ENCODE data around the gene ZNF385B. TPM values are rescaled to one million over a fixed set of nuclear protein-coding genes. Genes with fewer than 3 reads are reported as not detected.

The ZNF385B gene
- total RNA-seq, 1 experiment from 2014 or later = 9.3 TPM

- Histone ChIP-seq H3K9ac (ENCODE audit: low read length) (no peak overlapping the region), H3K27ac (ENCODE audit: low read depth, low read length) (no peak overlapping the region), H3K4me2 (ENCODE audit: low read length) (no peak overlapping the region), H2AFZ (ENCODE audit: low read depth, low read length, poor library complexity, severe bottlenecking) (no peak overlapping the region), H3K27me3 (ENCODE audit: insufficient read depth, low read length) (no peaks in the 10 kb centered on the region), H3K4me1 (ENCODE audit: control insufficient read depth in 1 of 2, insufficient read depth in 2 of 2, low read length in 2 of 2) (no peaks in the 10 kb centered on the region), H3K36me3 (ENCODE audit: control insufficient read depth in 1 of 2, insufficient read depth in 2 of 2, low read length in 2 of 2) (no peaks in the 10 kb centered on the region), H3K79me2 (ENCODE audit: insufficient read depth, low read length) (no peaks in the 10 kb centered on the region), H3K9me3 (ENCODE audit: control insufficient read depth in 1 of 2, insufficient read depth in 1 of 2, low read depth in 1 of 2, low read length in 2 of 2) (no peaks in the 10 kb centered on the region), H3K4me3 (replicated peaks in 1 of 2; ENCODE audit: low read depth in 1 of 2, low read length in 2 of 2) (no peak overlapping the region), H3K9me2 (ENCODE audit: insufficient read depth) (no peaks in the 10 kb centered on the region), H4K20me1 (ENCODE audit: insufficient read depth) (no peaks in the 10 kb centered on the region)
- ChIA-PET CTCF (no interaction called here), RAD21 (ENCODE audit: low non-redundant PET in 1 of 2, low total read pairs in 2 of 2, uncharacterized antibody in 2 of 2, unreplicated experiment in 2 of 2) (no interaction called here), POLR2A (no interaction called here)
- DNase-seq (ENCODE audit: low read depth, low spot score) (no peak), ATAC-seq (no peak)
- BruUV-seq (replicated peaks) = no TSS peak
- intact Hi-C loops (cut with micrococcal nuclease) = no loop called here
- TF ChIP-seq ELF1 (IDR thresholded peaks at IDR 0.05; ENCODE audit: borderline replicate concordance, low read depth) (no peak), CBX3 (IDR thresholded peaks at IDR 0.05; ENCODE audit: low read depth) (no peak), EZH2 (IDR thresholded peaks at IDR 0.05) (no peak), ZBTB33 (IDR thresholded peaks at IDR 0.05; ENCODE audit: extremely low read depth, insufficient replicate concordance, low read length) (no peak), POLR2A (IDR thresholded peaks at IDR 0.05; ENCODE audit: borderline replicate concordance, extremely low read depth, insufficient read depth, insufficient read length) (no peak), CTCF (IDR thresholded peaks at IDR 0.05 in 2 of 3, conservative IDR thresholded peaks at IDR 0.05 in 1 of 3; ENCODE audit: borderline replicate concordance in 1 of 3, insufficient read depth in 1 of 3, low read depth in 2 of 3, low read length in 2 of 3) (no peak), EZH2phosphoT487 (IDR thresholded peaks at IDR 0.05; ENCODE audit: borderline replicate concordance) (no peak), SP1 (IDR thresholded peaks at IDR 0.05; ENCODE audit: low read depth) (no peak), CEBPB (IDR thresholded peaks at IDR 0.05; ENCODE audit: low read depth) (no peak), MAX (IDR thresholded peaks at IDR 0.05) (no peak), REST (IDR thresholded peaks at IDR 0.05; ENCODE audit: low read depth) (no peak)
Observed at GRCh38 chr2:179560257-179560735, 301.1 kb downstream of the ZNF385B start.

Data from HCT116 (cell line).